Measurements from ENCODE around the gene HERC4. TPM values are rescaled to one million over a fixed set of nuclear protein-coding genes. Genes with fewer than 3 reads are reported as not detected.
A peak's percentile ranks its signal among the peaks of the same experiment; 100 is the strongest.

Gene HERC4
- total and polyA plus RNA-seq, 7 donors, result 8.8 to 29.4 (median 18.0) TPM

DNA sequence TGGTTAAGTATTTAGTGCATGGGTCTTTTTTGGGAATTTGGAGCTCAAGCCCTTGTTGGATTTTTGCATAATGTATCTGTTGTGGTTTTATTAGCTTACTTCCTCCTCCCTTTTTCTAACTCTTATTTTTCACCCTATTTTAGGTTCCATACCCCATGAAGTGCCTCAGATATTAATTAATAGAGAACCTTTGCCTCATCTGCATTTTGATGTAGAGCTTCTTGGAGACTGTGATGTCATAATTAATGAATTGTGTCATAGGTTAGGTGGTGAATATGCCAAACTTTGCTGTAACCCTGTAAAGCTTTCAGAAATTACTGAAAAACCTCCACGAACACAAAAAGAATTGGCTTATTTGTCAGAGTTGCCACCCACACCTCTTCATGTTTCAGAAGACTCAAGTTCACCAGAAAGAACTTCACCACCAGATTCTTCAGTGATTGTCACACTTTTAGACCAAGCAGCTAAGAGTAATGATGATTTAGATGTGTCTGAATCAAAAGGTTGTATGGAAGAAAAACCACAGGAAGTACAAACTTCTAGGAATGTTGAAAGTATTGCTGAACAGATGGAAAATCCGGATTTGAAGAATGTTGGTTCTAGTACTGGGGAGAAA lies 162.6 kb downstream of the HERC4 start:
- Histone ChIP-seq H3K27ac (no peak overlapping the region), H3K36me3 (ENCODE audit: insufficient read depth in 1 of 2, low read depth in 1 of 2) (peaks cover 13 to 97% of the 10 kb centered on the region in 2 donors), H3K9me3 (no peaks in the 10 kb centered on the region), H3K4me1 (no peaks in the 10 kb centered on the region), H3K4me3 (no peak overlapping the region), H3K27me3 (ENCODE audit: insufficient read depth in 3 of 3, low read length in 2 of 3) (no peaks in the 10 kb centered on the region)
- no peak for ATAC-seq
- TF ChIP-seq, protein P1, sequence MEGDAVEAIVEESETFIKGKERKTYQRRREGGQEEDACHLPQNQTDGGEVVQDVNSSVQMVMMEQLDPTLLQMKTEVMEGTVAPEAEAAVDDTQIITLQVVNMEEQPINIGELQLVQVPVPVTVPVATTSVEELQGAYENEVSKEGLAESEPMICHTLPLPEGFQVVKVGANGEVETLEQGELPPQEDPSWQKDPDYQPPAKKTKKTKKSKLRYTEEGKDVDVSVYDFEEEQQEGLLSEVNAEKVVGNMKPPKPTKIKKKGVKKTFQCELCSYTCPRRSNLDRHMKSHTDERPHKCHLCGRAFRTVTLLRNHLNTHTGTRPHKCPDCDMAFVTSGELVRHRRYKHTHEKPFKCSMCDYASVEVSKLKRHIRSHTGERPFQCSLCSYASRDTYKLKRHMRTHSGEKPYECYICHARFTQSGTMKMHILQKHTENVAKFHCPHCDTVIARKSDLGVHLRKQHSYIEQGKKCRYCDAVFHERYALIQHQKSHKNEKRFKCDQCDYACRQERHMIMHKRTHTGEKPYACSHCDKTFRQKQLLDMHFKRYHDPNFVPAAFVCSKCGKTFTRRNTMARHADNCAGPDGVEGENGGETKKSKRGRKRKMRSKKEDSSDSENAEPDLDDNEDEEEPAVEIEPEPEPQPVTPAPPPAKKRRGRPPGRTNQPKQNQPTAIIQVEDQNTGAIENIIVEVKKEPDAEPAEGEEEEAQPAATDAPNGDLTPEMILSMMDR (IDR thresholded peaks at IDR 0.05), result no peak
- no peak for DNase-seq
- 60 to 81% (median 81%) methylated on average over 2 of the region's 2 CpGs for WGBS, 3 donors
- intact Hi-C loops (cut with DNase I), result no loop called here

DNA sequence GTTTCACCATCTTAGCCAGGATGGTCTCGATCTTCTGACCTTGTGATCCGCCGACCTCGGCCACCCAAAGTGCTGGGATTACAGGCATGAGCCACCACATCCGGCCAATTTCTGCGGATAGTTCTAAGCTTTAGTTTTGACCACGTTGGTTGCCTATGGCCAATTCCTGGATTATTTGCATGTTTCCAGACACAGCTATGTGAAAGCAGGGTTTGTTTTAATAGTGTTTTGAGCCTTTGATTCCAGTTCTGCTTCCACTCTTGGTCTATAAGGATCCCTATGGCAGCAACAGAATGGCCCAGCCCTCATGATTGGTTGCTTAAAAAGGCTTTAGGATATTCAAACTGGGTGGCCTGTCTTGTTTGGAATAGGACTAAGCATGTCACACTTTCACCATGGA lies 171.5 kb downstream of the HERC4 start:
- intact Hi-C loops (cut with DNase I), result no loop called here
- Histone ChIP-seq H3K9me3 (no peaks in the 10 kb centered on the region), H3K36me3 (ENCODE audit: insufficient read depth in 1 of 2, low read depth in 1 of 2) (peaks cover 0 to 76% of the 10 kb centered on the region in 2 donors), H3K4me3 (no peak overlapping the region), H3K27me3 (ENCODE audit: insufficient read depth in 3 of 3, low read length in 2 of 3) (no peaks in the 10 kb centered on the region), H3K27ac (no peak overlapping the region), H3K4me1 (peaks cover 7% of the 10 kb centered on the region)
- WGBS, 3 donors, result 91 to 93% (median 91%) methylated on average over 7 of the region's 7 CpGs
- TF ChIP-seq, protein P1 (IDR thresholded peaks at IDR 0.05), result no peak
- no peak for DNase-seq
- ATAC-seq, result no peak

DNA sequence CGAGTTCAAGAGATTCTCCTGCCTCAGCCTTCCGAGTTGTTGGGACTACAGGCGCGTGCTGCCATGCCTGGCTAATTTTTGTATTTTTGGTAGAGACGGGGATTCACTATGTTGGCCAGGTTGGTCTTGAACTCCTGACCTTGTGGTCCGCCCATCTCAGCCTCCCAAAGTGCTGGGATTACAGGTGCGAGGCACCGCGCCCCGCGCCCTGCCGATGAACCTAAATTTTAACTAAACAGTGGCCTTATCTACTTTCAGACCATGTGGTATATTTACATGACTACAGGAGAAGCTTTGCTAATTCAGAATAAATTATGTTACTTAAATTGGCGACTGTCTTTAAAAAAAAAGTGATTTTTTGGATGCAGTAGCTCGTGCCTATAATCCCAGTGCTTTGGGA lies 181.4 kb downstream of the HERC4 start:
- peaks cover 14% of the 10 kb centered on the region for H3K4me1 ChIP-seq
- H3K36me3 ChIP-seq (ENCODE audit: insufficient read depth in 1 of 2, low read depth in 1 of 2), result peaks cover 2 to 100% of the 10 kb centered on the region in 2 donors
- H3K4me3 ChIP-seq, result no peak overlapping the region
- intact Hi-C loops (cut with DNase I), result no loop called here
- TF ChIP-seq, protein P1 (IDR thresholded peaks at IDR 0.05), result no peak
- 93 to 94% (median 94%) methylated on average over 14 of the region's 14 CpGs for WGBS, 3 donors
- ATAC-seq (no peak), DNase-seq (no peak)
- no peaks in the 10 kb centered on the region for H3K9me3 ChIP-seq
- H3K27ac ChIP-seq, result no peak overlapping the region
- H3K27me3 ChIP-seq (ENCODE audit: insufficient read depth in 3 of 3, low read length in 2 of 3), result no peaks in the 10 kb centered on the region

DNA sequence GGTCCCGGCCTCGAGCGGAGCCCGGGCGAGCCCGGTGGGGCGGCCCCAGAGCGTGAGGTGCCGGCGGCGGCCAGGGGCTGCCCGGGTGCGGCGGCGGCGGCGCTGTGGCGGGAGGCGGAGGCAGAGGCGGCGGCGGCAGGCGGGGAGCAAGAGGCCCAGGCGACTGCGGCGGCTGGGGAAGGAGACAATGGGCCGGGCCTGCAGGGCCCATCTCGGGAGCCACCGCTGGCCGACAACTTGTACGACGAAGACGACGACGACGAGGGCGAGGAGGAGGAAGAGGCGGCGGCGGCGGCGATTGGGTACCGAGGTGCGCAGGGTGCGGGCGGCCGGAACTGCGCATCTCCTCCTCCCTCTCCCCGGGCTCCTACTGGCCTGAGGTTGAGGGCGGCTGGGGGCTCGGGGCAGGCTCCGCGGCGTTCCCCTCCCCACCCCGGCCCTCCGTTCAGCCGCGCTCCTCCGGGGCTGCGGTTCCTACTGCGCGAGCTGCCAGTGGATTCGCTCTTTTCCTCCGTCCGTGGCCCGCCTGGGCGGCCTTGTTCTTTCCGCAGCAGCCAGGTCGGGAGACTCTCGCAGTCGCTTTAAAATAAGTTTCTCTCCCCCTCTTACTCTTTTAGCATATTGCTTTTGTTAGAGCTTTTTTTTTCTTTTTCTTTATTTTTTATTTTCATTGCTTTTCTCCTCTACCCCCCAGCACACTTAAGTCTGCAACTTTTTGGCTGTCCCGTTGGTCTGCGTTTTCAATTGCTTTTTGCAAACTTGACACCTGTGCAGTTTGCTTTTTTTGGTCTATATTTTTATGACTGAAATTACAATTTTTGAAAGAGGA lies 190.0 kb downstream of the HERC4 start:
- H3K9me3 ChIP-seq, result no peaks in the 10 kb centered on the region
- WGBS, 3 donors, result 0 to 1% (median 0%) methylated on average over 55 to 73 of the region's 73 CpGs
- peak overlapping the region; percentile 95 for H3K27ac ChIP-seq
- TF ChIP-seq, protein P1 (IDR thresholded peaks at IDR 0.05), result no peak
- ATAC-seq (peak; percentile 64 to 75 (median 73)), DNase-seq (peak; percentile 83 to 91)
- peaks cover 4 to 35% of the 10 kb centered on the region in 2 donors for H3K36me3 ChIP-seq (ENCODE audit: insufficient read depth in 1 of 2, low read depth in 1 of 2)
- H3K4me3 ChIP-seq, result peak overlapping the region; percentile 88
- H3K27me3 ChIP-seq (ENCODE audit: insufficient read depth in 3 of 3, low read length in 2 of 3), result no peaks in the 10 kb centered on the region
- intact Hi-C loops (cut with DNase I), result loop anchor here in 1 of 2 donors (5.0 kb wide), 1 partner anchor 187 kb away; no protein-coding TSS in a partner anchor
- H3K4me1 ChIP-seq, result peaks cover 19% of the 10 kb centered on the region

Measured in psoas muscle (tissue), 8 donors.